ENCODE results near the gene PPP1R26. TPM values are rescaled to one million over a fixed set of nuclear protein-coding genes. Genes with fewer than 3 reads are reported as not detected.

PPP1R26 gene
- total and polyA plus RNA-seq, 2 of the 13 experiments (the other 11 are each of a cell fraction or from before 2014, with no cell fraction given) = 8.6 to 11.6 TPM

GRCh38 chr9:135501261-135502167, 21.9 kb downstream of the PPP1R26 start (continued):
- peak; percentile 62; the same call in 1 of the 2 replicates for TF ChIP-seq SP5 (CRISPR knock-in tag; IDR thresholded peaks at IDR 0.05; ENCODE audit: borderline replicate concordance, low read depth)
- no peak for TF ChIP-seq XRCC5 (optimal IDR thresholded peaks at IDR 0.05; ENCODE audit: low read length)
- TF ChIP-seq ZNF567 (CRISPR knock-in tag; IDR thresholded peaks at IDR 0.05; ENCODE audit: borderline replicate concordance) = 0 out of 2 replicates have a peak, but pooled peaks have one; percentile 36
- no peak for TF ChIP-seq KLF9 (CRISPR knock-in tag; IDR thresholded peaks at IDR 0.05; ENCODE audit: low read depth)
- no peak for TF ChIP-seq PAX8 (CRISPR knock-in tag; IDR thresholded peaks at IDR 0.05; ENCODE audit: borderline replicate concordance)
- TF ChIP-seq ZNF770 (CRISPR knock-in tag; IDR thresholded peaks at IDR 0.05) = no peak
- TF ChIP-seq ISL2 (CRISPR knock-in tag; IDR thresholded peaks at IDR 0.05) = no peak
- TF ChIP-seq PCBP1 (IDR thresholded peaks at IDR 0.05; ENCODE audit: borderline replicate concordance, low read depth, low read length) = 0 out of 2 replicates have a peak, but pooled peaks have one; percentile 14
- TF ChIP-seq MEIS2 (CRISPR knock-in tag; IDR thresholded peaks at IDR 0.05) = no peak
- TF ChIP-seq RNF2 (conservative IDR thresholded peaks at IDR 0.05; ENCODE audit: low read depth) = no peak
- no peak for TF ChIP-seq ZNF878 (CRISPR knock-in tag; IDR thresholded peaks at IDR 0.05)
- TF ChIP-seq ZNF564 (CRISPR knock-in tag; IDR thresholded peaks at IDR 0.05) = no peak
- no peak for TF ChIP-seq IRF9 (CRISPR knock-in tag; IDR thresholded peaks at IDR 0.05; ENCODE audit: borderline replicate concordance)
- 0 out of 2 replicates have a peak, but pooled peaks have one; percentile 20 for TF ChIP-seq ZMYM3 (CRISPR knock-in tag; IDR thresholded peaks at IDR 0.05)
- TF ChIP-seq, protein P1, sequence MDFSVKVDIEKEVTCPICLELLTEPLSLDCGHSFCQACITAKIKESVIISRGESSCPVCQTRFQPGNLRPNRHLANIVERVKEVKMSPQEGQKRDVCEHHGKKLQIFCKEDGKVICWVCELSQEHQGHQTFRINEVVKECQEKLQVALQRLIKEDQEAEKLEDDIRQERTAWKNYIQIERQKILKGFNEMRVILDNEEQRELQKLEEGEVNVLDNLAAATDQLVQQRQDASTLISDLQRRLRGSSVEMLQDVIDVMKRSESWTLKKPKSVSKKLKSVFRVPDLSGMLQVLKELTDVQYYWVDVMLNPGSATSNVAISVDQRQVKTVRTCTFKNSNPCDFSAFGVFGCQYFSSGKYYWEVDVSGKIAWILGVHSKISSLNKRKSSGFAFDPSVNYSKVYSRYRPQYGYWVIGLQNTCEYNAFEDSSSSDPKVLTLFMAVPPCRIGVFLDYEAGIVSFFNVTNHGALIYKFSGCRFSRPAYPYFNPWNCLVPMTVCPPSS (IDR thresholded peaks at IDR 0.05) = no peak
- no peak for TF ChIP-seq POLR2A (IDR thresholded peaks at IDR 0.05; ENCODE audit: insufficient read depth in 1 of 2, low read depth in 2 of 2, low read length in 2 of 2)
- TF ChIP-seq U2AF2 (IDR thresholded peaks at IDR 0.05; ENCODE audit: low read depth, low read length) = 0 out of 2 replicates have a peak, but pooled peaks have one; percentile 17
- TF ChIP-seq ZNF572 (CRISPR knock-in tag; IDR thresholded peaks at IDR 0.05) = no peak
- TF ChIP-seq LCORL (IDR thresholded peaks at IDR 0.05) = no peak
- no peak for TF ChIP-seq LCORL (CRISPR knock-in tag; IDR thresholded peaks at IDR 0.05)
- TF ChIP-seq CEBPG (CRISPR knock-in tag; IDR thresholded peaks at IDR 0.05) = no peak
- no peak for TF ChIP-seq EP300 (IDR thresholded peaks at IDR 0.05; ENCODE audit: low read depth in 2 of 2, low read length in 2 of 2)
- TF ChIP-seq EP300 (CRISPR knock-in tag; IDR thresholded peaks at IDR 0.05; ENCODE audit: borderline replicate concordance) = no peak
- no peak for TF ChIP-seq IRX3 (CRISPR knock-in tag; IDR thresholded peaks at IDR 0.05; ENCODE audit: borderline replicate concordance, low read depth)
- no peak for TF ChIP-seq SOX6 (IDR thresholded peaks at IDR 0.05)
- no peak for TF ChIP-seq SOX6 (CRISPR knock-in tag; IDR thresholded peaks at IDR 0.05)

Measured in HepG2 (cell line).